Trophoblast cell (in vitro differentiated cells and primary cell): ENCODE measurements around the gene P2RX7.

ENCODE experiments used
- DNase-seq, 2 donors: peaks; one replicate each; pipeline ENCODE4 v3.0.0-alpha.2; 2016
- H2AFZ ChIP-seq: 2 replicates; pipeline ENCODE4 v1.6.1; 2013; ENCODE audit warnings: low read length, moderate library complexity, mild to moderate bottlenecking; ENCODE audit not compliant: insufficient read depth, poor library complexity
- H2AK5ac ChIP-seq: 2 replicates; pipeline ENCODE4 v1.6.1; 2013; ENCODE audit warnings: mild to moderate bottlenecking, low read length
- H2BK120ac ChIP-seq: 2 replicates; pipeline ENCODE4 v1.6.1; 2013; ENCODE audit warnings: low read length, mild to moderate bottlenecking, moderate library complexity; ENCODE audit not compliant: insufficient read depth, poor library complexity
- H2BK12ac ChIP-seq: 2 replicates; pipeline ENCODE4 v1.6.1; 2013; ENCODE audit warnings: mild to moderate bottlenecking, low read length, moderate library complexity
- H2BK5ac ChIP-seq: 2 replicates; pipeline ENCODE4 v1.6.1; 2013; ENCODE audit warnings: low read length, low read depth, moderate library complexity, mild to moderate bottlenecking; ENCODE audit not compliant: poor library complexity
- H3K14ac ChIP-seq: 2 replicates; pipeline ENCODE4 v1.6.1; 2013; ENCODE audit warnings: mild to moderate bottlenecking, low read length
- H3K18ac ChIP-seq: 2 replicates; pipeline ENCODE4 v1.6.1; 2013; ENCODE audit warnings: mild to moderate bottlenecking, low read length
- H3K23ac ChIP-seq: 2 replicates; pipeline ENCODE4 v1.6.1; 2013; ENCODE audit warnings: low read length
- H3K27ac ChIP-seq: 2 replicates; pipeline ENCODE4 v1.5.1; 2013; ENCODE audit warnings: low read depth, mild to moderate bottlenecking, inconsistent platforms, low read length, moderate library complexity
- H3K27me3 ChIP-seq: 2 replicates; pipeline ENCODE4 v1.6.1; 2013; ENCODE audit warnings: inconsistent platforms, mild to moderate bottlenecking, low read length, moderate library complexity; ENCODE audit not compliant: insufficient read depth
- H3K36me3 ChIP-seq, 2 experiments: 1 replicate in 1 of 2; 2 replicates in 1 of 2; pipeline ENCODE4 v1.6.1; 2013; ENCODE audit warnings: low read length in 2 of 2, mild to moderate bottlenecking in 2 of 2, moderate library complexity in 1 of 2; ENCODE audit not compliant: insufficient read depth in 2 of 2, control insufficient read depth in 1 of 2
- H3K4ac ChIP-seq: 2 replicates; pipeline ENCODE4 v1.6.1; 2013; ENCODE audit warnings: low read depth, mild to moderate bottlenecking, low read length, moderate library complexity
- H3K4me1 ChIP-seq, 2 experiments: 1 replicate in 1 of 2; 2 replicates in 1 of 2; pipeline ENCODE4 v1.6.1; 2013; ENCODE audit warnings: low read length in 2 of 2, mild to moderate bottlenecking in 2 of 2, moderate library complexity in 1 of 2; ENCODE audit not compliant: insufficient read depth in 2 of 2, control insufficient read depth in 1 of 2
- H3K4me2 ChIP-seq: 2 replicates; pipeline ENCODE4 v1.6.1; 2013; ENCODE audit warnings: inconsistent platforms, mild to moderate bottlenecking, low read length, moderate library complexity
- H3K4me3 ChIP-seq: 2 replicates; pipeline ENCODE4 v1.5.1; 2013; ENCODE audit warnings: mild to moderate bottlenecking, low read depth, low read length, inconsistent platforms
- H3K79me1 ChIP-seq: one replicate; pipeline ENCODE4 v1.6.1; 2013; ENCODE audit warnings: low read length
- H3K79me2 ChIP-seq: 2 replicates; pipeline ENCODE4 v1.6.1; 2013; ENCODE audit warnings: low read length, mild to moderate bottlenecking; ENCODE audit not compliant: control insufficient read depth, insufficient read depth, poor library complexity
- H3K9ac ChIP-seq: 2 replicates; pipeline ENCODE4 v1.6.1; 2013; ENCODE audit warnings: mild to moderate bottlenecking, low read length
- H3K9me3 ChIP-seq: 2 replicates; pipeline ENCODE4 v1.6.1; 2013; ENCODE audit warnings: low read depth, mild to moderate bottlenecking, control low read depth, inconsistent platforms, low read length; ENCODE audit not compliant: insufficient read depth
- H4K12ac ChIP-seq: 2 replicates; pipeline ENCODE4 v1.6.1; 2013; ENCODE audit warnings: low read depth, mild to moderate bottlenecking, low read length, moderate library complexity
- H4K8ac ChIP-seq: 2 replicates; pipeline ENCODE4 v1.6.1; 2013; ENCODE audit warnings: low read depth, mild to moderate bottlenecking, low read length, moderate library complexity
- H4K91ac ChIP-seq: one replicate; pipeline ENCODE4 v1.6.1; 2013; ENCODE audit warnings: low read depth, mild to moderate bottlenecking, low read length, moderate library complexity
- WGBS: extraction: QIAGEN DNeasy Blood & Tissue Kit; methylation state at CpG from one replicate; pipeline ENCODE4 v1.1.7; 2013; ENCODE audit warnings: missing lambda C conversion rate; ENCODE audit not compliant: insufficient read length, insufficient coverage; ENCODE audit errors: extremely low coverage; 5-methylcytosine and 5-hydroxymethylcytosine counted together

The P2RX7 gene

DNA sequence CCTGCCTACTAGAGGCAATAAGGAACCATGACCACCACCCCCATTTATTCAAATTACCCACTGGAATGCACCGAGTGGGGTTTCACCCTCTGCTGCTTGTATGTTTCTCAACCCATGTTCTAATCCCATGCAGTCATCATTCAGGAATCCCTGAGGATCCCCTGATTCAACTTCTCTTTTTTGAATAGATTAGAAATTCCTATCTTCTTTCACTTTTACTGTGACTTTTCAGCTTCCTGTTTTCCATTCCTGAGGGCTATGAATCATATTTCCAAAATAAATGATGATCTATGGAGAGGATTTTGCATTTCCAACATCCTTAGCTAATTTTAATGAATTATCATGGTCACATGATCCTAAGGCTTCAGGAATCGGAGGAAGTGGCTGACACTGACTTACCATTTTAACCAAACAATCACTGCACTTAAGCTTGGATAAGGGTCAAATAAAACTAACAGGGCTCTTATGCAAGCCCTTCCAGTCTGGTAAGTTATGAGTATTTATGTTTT lies 57.9 kb downstream of the P2RX7 start:
- DNase-seq = peak; percentile 67 to 74
- H2BK120ac ChIP-seq = no peak overlapping the region
- no peak overlapping the region for H2BK12ac ChIP-seq
- no peak overlapping the region for H2AK5ac ChIP-seq
- no peaks in the 10 kb centered on the region for H3K9me3 ChIP-seq
- no peak overlapping the region for H3K4ac ChIP-seq
- H3K23ac ChIP-seq = no peak overlapping the region
- H3K27me3 ChIP-seq = no peaks in the 10 kb centered on the region
- no peak overlapping the region for H4K8ac ChIP-seq
- no peak overlapping the region for H3K4me3 ChIP-seq
- WGBS = no CpG with 5 or more reads among the region's 2 CpGs
- no peak overlapping the region for H3K4me2 ChIP-seq
- H2AFZ ChIP-seq = no peak overlapping the region
- no peaks in the 10 kb centered on the region for H3K36me3 ChIP-seq
- no peak overlapping the region for H3K14ac ChIP-seq
- H3K4me1 ChIP-seq = no peaks in the 10 kb centered on the region
- H2BK5ac ChIP-seq = no peak overlapping the region
- H3K18ac ChIP-seq = no peak overlapping the region
- no peak overlapping the region for H3K9ac ChIP-seq
- H4K12ac ChIP-seq = no peak overlapping the region
- no peaks in the 10 kb centered on the region for H3K79me2 ChIP-seq
- H4K91ac ChIP-seq = no peak overlapping the region
- no peak overlapping the region for H3K27ac ChIP-seq
- H3K79me1 ChIP-seq = no peaks in the 10 kb centered on the region

GRCh38 chr12:121191151-121191550 lies 58.5 kb downstream of the P2RX7 start:
- Histone ChIP-seq H3K4me1 (no peaks in the 10 kb centered on the region), H3K36me3 (no peaks in the 10 kb centered on the region), H3K4me3 (no peak overlapping the region), H2BK120ac (no peak overlapping the region), H3K4ac (no peak overlapping the region), H3K27me3 (no peaks in the 10 kb centered on the region), H3K14ac (no peak overlapping the region), H3K27ac (no peak overlapping the region), H3K18ac (no peak overlapping the region), H3K23ac (no peak overlapping the region), H4K8ac (no peak overlapping the region), H3K9ac (no peak overlapping the region), H3K4me2 (no peak overlapping the region), H4K91ac (no peak overlapping the region), H3K79me2 (no peaks in the 10 kb centered on the region), H2BK5ac (no peak overlapping the region), H3K9me3 (no peaks in the 10 kb centered on the region), H2BK12ac (no peak overlapping the region), H3K79me1 (no peaks in the 10 kb centered on the region), H4K12ac (no peak overlapping the region), H2AK5ac (no peak overlapping the region), H2AFZ (no peak overlapping the region)
- DNase-seq = no peak
- WGBS = no CpG with 5 or more reads among the region's 3 CpGs

- H4K8ac ChIP-seq = no peak overlapping the region
- no peak overlapping the region for H3K27ac ChIP-seq
- H3K4me3 ChIP-seq = no peak overlapping the region
- no peak overlapping the region for H3K23ac ChIP-seq
- H3K36me3 ChIP-seq = no peaks in the 10 kb centered on the region
- no peak overlapping the region for H3K14ac ChIP-seq
- DNase-seq = peak; percentile 38 to 58
- H2AFZ ChIP-seq = no peak overlapping the region
- WGBS = no CpG with 5 or more reads among the region's 6 CpGs
- H2AK5ac ChIP-seq = no peak overlapping the region
- no peak overlapping the region for H3K4ac ChIP-seq
- no peak overlapping the region for H4K12ac ChIP-seq
- H3K18ac ChIP-seq = no peak overlapping the region
- H3K4me2 ChIP-seq = no peak overlapping the region
- H3K79me1 ChIP-seq = no peaks in the 10 kb centered on the region
- H3K9me3 ChIP-seq = no peaks in the 10 kb centered on the region
- H2BK120ac ChIP-seq = no peak overlapping the region
- H3K4me1 ChIP-seq = no peaks in the 10 kb centered on the region
- H4K91ac ChIP-seq = no peak overlapping the region
- no peaks in the 10 kb centered on the region for H3K79me2 ChIP-seq
- no peak overlapping the region for H2BK5ac ChIP-seq
- H3K9ac ChIP-seq = no peak overlapping the region
- H2BK12ac ChIP-seq = no peak overlapping the region
- no peaks in the 10 kb centered on the region for H3K27me3 ChIP-seq
Observed at GRCh38 chr12:121196902-121197301, 64.2 kb downstream of the P2RX7 start.

GRCh38 chr12:121198949-121199348 lies 66.3 kb downstream of the P2RX7 start:
- no peak overlapping the region for H3K18ac ChIP-seq
- no peaks in the 10 kb centered on the region for H3K79me1 ChIP-seq
- H3K4me1 ChIP-seq = no peaks in the 10 kb centered on the region
- no peak overlapping the region for H3K27ac ChIP-seq
- no peak overlapping the region for H3K9ac ChIP-seq
- H3K23ac ChIP-seq = no peak overlapping the region
- H2BK5ac ChIP-seq = no peak overlapping the region
- H3K36me3 ChIP-seq = no peaks in the 10 kb centered on the region
- WGBS = no CpG with 5 or more reads among the region's 7 CpGs
- H4K91ac ChIP-seq = no peak overlapping the region
- H3K9me3 ChIP-seq = no peaks in the 10 kb centered on the region
- H2BK12ac ChIP-seq = no peak overlapping the region
- no peak for DNase-seq
- H3K27me3 ChIP-seq = no peaks in the 10 kb centered on the region
- H4K12ac ChIP-seq = no peak overlapping the region
- H3K4me2 ChIP-seq = no peak overlapping the region
- H3K4ac ChIP-seq = no peak overlapping the region
- no peak overlapping the region for H2AFZ ChIP-seq
- H4K8ac ChIP-seq = no peak overlapping the region
- H3K79me2 ChIP-seq = no peaks in the 10 kb centered on the region
- H3K4me3 ChIP-seq = no peak overlapping the region
- H2AK5ac ChIP-seq = no peak overlapping the region
- no peak overlapping the region for H2BK120ac ChIP-seq
- H3K14ac ChIP-seq = no peak overlapping the region
